Epidermal melanocyte (primary cell): ENCODE results near the gene KISS1R.

Source experiments
- DNase-seq: peaks from one replicate; pipeline ENCODE4 v3.0.0; 2011; ENCODE audit warnings: low spot score; ENCODE audit not compliant: insufficient read length

Gene KISS1R

GRCh38 chr19:966485-967088, 49.5 kb downstream of the KISS1R start:
- DNase-seq = no peak
